HepG2 (cell line): ENCODE measurements around the gene MYO7A. TPM values are rescaled to one million over a fixed set of nuclear protein-coding genes. Genes with fewer than 3 reads are reported as not detected.

Experiments
- CBFB ChIP-seq: sonication (generic); formaldehyde crosslinking; IDR thresholded peaks from 2 replicates; pipeline ENCODE4 v1.4.0; 2020; ENCODE audit warnings: missing genetic modification reagents
- GFI1 ChIP-seq: sonication (generic); formaldehyde crosslinking; IDR thresholded peaks from 2 replicates; pipeline ENCODE4 v1.5.0; 2020; ENCODE audit warnings: missing genetic modification reagents, mild to moderate bottlenecking, borderline replicate concordance
- HDAC6 ChIP-seq: fragments of 200-600 bp; sonication (generic); IDR thresholded peaks from 2 replicates; pipeline ENCODE4 v1.7.0; 2017; ENCODE audit warnings: mild to moderate bottlenecking, antibody characterized with exemption, low read length, low read depth
- HNF4G ChIP-seq, 2 experiments: sonication (generic) in 1 of 2; formaldehyde crosslinking in 1 of 2; IDR thresholded peaks; 2 replicates each; pipeline versions ENCODE4 v1.4.0 to v1.6.1; 2011 to 2020; ENCODE audit warnings: borderline replicate concordance in 2 of 2, low read depth in 2 of 2, mild to moderate bottlenecking in 2 of 2, low read length in 1 of 2, missing genetic modification reagents in 1 of 2, moderate library complexity in 1 of 2
- PAF1 ChIP-seq: IDR thresholded peaks from 2 replicates; pipeline ENCODE4 v1.6.1; 2016; ENCODE audit warnings: missing genetic modification reagents, missing compliant biosample characterization
- PHF20 ChIP-seq: sonication (generic); formaldehyde crosslinking; IDR thresholded peaks from 2 replicates; pipeline ENCODE4 v1.5.0; 2020; ENCODE audit warnings: mild to moderate bottlenecking, missing genetic modification reagents
- RFXANK ChIP-seq: IDR thresholded peaks from 2 replicates; pipeline ENCODE4 v1.6.1; 2016
- SIX1 ChIP-seq: sonication (generic); formaldehyde crosslinking; IDR thresholded peaks from 2 replicates; pipeline ENCODE4 v1.4.0; 2020; ENCODE audit warnings: missing genetic modification reagents, borderline replicate concordance
- TOPORS ChIP-seq: sonication (generic); formaldehyde crosslinking; IDR thresholded peaks from 2 replicates; pipeline ENCODE4 v1.8.0; 2023; ENCODE audit warnings: mild to moderate bottlenecking, missing genetic modification reagents
- TP53 ChIP-seq: sonication (generic); formaldehyde crosslinking; conservative IDR thresholded peaks from 2 replicates; pipeline ENCODE4 v1.4.0; 2020; ENCODE audit warnings: missing genetic modification reagents
- TSC22D2 ChIP-seq: sonication (generic); formaldehyde crosslinking; IDR thresholded peaks from 2 replicates; pipeline ENCODE4 v1.5.1; 2020; ENCODE audit warnings: missing genetic modification reagents, mild to moderate bottlenecking, borderline replicate concordance
- YEATS2 ChIP-seq: sonication (generic); formaldehyde crosslinking; IDR thresholded peaks from 2 replicates; pipeline ENCODE4 v1.4.0; 2020; ENCODE audit warnings: missing genetic modification reagents, borderline replicate concordance
- ZBTB8A ChIP-seq: sonication (generic); formaldehyde crosslinking; IDR thresholded peaks from 2 replicates; pipeline ENCODE4 v1.4.0; 2020; ENCODE audit warnings: mild to moderate bottlenecking, low read depth, missing genetic modification reagents, borderline replicate concordance
- ZMYM3 ChIP-seq: sonication (generic); formaldehyde crosslinking; IDR thresholded peaks from 2 replicates; pipeline ENCODE4 v1.5.1; 2020; ENCODE audit warnings: mild to moderate bottlenecking, missing genetic modification reagents
- polyA plus RNA-seq, 8 experiments: library from polyadenylated mRNA; depleted of rRNA in 3 of 8; stranded (reverse) in 7 of 8; unstranded in 1 of 8; fragments of >200 nt; fragmentation: Illumina TruSeq in 4 of 8; extraction: Trizol in 4 of 8; gene quantifications; 2 replicates each; pipeline versions ENCODE4 v1.2.1 to v1.2.3, GENCODE V29; 2011 to 2016; ENCODE audit warnings: low read depth in 4 of 8, missing spikeins in 1 of 8, mixed read lengths in 1 of 8; ENCODE audit not compliant: insufficient read depth in 1 of 8
- total RNA-seq, 5 experiments: library from RNA; depleted of rRNA; stranded (reverse); fragments of >200 nt; fragmentation: Illumina TruSeq; extraction: Trizol; gene quantifications; 2 replicates each; pipeline ENCODE4 v1.2.3, GENCODE V29; 2016; ENCODE audit warnings: low read depth in 1 of 5
- TF ChIP-seq, protein P1 (sequence below): sonication (generic); formaldehyde crosslinking; IDR thresholded peaks from 2 replicates; pipeline ENCODE4 v1.5.0; 2020; ENCODE audit warnings: missing genetic modification reagents, mild to moderate bottlenecking, borderline replicate concordance
- TF ChIP-seq, protein P2 (sequence below): sonication (generic); formaldehyde crosslinking; IDR thresholded peaks from 2 replicates; pipeline ENCODE4 v1.4.0; 2020; ENCODE audit warnings: missing genetic modification reagents, borderline replicate concordance
- TF ChIP-seq, protein P3 (sequence below): sonication (generic); formaldehyde crosslinking; IDR thresholded peaks from 2 replicates; pipeline ENCODE4 v1.4.0; 2020; ENCODE audit warnings: missing genetic modification reagents, borderline replicate concordance
- TF ChIP-seq, protein P4 (sequence below): sonication (generic); formaldehyde crosslinking; IDR thresholded peaks from 2 replicates; pipeline ENCODE4 v1.5.1; 2020; ENCODE audit warnings: missing genetic modification reagents, mild to moderate bottlenecking, borderline replicate concordance

Gene MYO7A
- total and polyA plus RNA-seq, 2 of the 13 experiments (the other 11 are each of a cell fraction or from before 2014, with no cell fraction given): 7.5 to 10.0 TPM

DNA sequence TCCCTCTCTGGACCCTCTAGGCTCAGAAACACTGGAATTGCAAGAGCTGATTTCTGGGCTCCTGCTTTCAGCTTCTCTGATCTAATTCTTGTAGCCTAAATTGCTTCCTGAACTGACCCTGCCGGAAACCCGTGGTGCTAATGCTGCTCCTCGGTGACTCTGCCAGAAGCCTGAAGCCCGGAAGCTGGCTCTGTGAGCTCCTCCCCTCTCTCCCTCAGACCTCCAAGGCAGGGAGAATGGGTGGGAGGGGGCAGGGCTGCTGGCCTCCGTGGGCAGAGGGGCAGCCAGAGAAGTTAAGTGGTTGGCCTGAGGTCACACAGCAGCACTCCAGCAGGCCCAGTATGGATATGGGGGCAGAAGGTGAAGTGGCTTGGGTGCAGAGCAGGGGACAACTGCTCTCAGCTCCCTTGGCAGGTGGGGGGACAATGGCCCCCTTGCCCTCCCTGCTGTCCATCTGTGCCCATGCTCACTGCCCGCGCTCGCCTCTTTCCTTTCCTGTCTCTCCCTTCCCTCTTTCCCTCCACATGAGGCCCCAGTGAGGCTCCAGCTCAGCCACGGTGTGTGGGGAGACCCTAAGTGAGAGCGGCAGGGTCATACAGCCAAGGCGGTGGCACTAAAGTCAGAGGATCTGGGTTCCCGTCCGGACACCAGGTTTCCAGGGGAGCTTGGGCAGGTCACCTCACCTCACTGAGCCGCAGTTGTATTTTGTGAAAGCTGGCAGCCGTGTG, 45.0 kb upstream of the MYO7A start (continued):
- no peak for TF ChIP-seq HNF4G (IDR thresholded peaks at IDR 0.05; ENCODE audit: borderline replicate concordance, low read depth, low read length)
- no peak for TF ChIP-seq HNF4G (CRISPR knock-in tag; IDR thresholded peaks at IDR 0.05; ENCODE audit: borderline replicate concordance, low read depth)
- TF ChIP-seq, protein P1, sequence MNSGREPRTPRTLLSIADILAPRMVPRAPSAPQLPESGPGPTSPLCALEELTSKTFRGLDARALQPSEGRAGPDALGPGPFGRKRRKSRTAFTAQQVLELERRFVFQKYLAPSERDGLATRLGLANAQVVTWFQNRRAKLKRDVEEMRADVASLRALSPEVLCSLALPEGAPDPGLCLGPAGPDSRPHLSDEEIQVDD (CRISPR knock-in tag): no peak
- TF ChIP-seq HDAC6: no peak
- no peak for TF ChIP-seq GFI1 (CRISPR knock-in tag)
- TF ChIP-seq TP53 (CRISPR knock-in tag): no peak
- TF ChIP-seq PHF20: no peak
- TF ChIP-seq SIX1 (CRISPR knock-in tag): no peak
- TF ChIP-seq, protein P2, sequence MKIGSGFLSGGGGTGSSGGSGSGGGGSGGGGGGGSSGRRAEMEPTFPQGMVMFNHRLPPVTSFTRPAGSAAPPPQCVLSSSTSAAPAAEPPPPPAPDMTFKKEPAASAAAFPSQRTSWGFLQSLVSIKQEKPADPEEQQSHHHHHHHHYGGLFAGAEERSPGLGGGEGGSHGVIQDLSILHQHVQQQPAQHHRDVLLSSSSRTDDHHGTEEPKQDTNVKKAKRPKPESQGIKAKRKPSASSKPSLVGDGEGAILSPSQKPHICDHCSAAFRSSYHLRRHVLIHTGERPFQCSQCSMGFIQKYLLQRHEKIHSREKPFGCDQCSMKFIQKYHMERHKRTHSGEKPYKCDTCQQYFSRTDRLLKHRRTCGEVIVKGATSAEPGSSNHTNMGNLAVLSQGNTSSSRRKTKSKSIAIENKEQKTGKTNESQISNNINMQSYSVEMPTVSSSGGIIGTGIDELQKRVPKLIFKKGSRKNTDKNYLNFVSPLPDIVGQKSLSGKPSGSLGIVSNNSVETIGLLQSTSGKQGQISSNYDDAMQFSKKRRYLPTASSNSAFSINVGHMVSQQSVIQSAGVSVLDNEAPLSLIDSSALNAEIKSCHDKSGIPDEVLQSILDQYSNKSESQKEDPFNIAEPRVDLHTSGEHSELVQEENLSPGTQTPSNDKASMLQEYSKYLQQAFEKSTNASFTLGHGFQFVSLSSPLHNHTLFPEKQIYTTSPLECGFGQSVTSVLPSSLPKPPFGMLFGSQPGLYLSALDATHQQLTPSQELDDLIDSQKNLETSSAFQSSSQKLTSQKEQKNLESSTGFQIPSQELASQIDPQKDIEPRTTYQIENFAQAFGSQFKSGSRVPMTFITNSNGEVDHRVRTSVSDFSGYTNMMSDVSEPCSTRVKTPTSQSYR: no peak
- TF ChIP-seq PAF1 (CRISPR knock-in tag): no peak
- peak; percentile 55; the same call in 1 of the 2 replicates for TF ChIP-seq ZMYM3 (CRISPR knock-in tag)
- TF ChIP-seq YEATS2 (CRISPR knock-in tag): no peak
- TF ChIP-seq, protein P3, sequence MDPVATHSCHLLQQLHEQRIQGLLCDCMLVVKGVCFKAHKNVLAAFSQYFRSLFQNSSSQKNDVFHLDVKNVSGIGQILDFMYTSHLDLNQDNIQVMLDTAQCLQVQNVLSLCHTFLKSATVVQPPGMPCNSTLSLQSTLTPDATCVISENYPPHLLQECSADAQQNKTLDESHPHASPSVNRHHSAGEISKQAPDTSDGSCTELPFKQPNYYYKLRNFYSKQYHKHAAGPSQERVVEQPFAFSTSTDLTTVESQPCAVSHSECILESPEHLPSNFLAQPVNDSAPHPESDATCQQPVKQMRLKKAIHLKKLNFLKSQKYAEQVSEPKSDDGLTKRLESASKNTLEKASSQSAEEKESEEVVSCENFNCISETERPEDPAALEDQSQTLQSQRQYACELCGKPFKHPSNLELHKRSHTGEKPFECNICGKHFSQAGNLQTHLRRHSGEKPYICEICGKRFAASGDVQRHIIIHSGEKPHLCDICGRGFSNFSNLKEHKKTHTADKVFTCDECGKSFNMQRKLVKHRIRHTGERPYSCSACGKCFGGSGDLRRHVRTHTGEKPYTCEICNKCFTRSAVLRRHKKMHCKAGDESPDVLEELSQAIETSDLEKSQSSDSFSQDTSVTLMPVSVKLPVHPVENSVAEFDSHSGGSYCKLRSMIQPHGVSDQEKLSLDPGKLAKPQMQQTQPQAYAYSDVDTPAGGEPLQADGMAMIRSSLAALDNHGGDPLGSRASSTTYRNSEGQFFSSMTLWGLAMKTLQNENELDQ (CRISPR knock-in tag): no peak
- no peak for TF ChIP-seq TOPORS
- TF ChIP-seq TSC22D2 (CRISPR knock-in tag): no peak
- no peak for TF ChIP-seq RFXANK
- no peak for TF ChIP-seq ZBTB8A (CRISPR knock-in tag)
- TF ChIP-seq CBFB (CRISPR knock-in tag): no peak
- TF ChIP-seq, protein P4, sequence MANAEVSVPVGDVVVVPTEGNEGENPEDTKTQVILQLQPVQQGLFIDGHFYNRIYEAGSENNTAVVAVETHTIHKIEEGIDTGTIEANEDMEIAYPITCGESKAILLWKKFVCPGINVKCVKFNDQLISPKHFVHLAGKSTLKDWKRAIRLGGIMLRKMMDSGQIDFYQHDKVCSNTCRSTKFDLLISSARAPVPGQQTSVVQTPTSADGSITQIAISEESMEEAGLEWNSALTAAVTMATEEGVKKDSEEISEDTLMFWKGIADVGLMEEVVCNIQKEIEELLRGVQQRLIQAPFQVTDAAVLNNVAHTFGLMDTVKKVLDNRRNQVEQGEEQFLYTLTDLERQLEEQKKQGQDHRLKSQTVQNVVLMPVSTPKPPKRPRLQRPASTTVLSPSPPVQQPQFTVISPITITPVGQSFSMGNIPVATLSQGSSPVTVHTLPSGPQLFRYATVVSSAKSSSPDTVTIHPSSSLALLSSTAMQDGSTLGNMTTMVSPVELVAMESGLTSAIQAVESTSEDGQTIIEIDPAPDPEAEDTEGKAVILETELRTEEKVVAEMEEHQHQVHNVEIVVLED (CRISPR knock-in tag): no peak
